Measurements from ENCODE around the gene TRIM65. TPM values are rescaled to one million over a fixed set of nuclear protein-coding genes. Genes with fewer than 3 reads are reported as not detected.
A peak's percentile ranks its signal among the peaks of the same experiment; 100 is the strongest.

TRIM65 gene
- total and polyA plus RNA-seq, 10 of the 15 experiments (the other 5 are each of a cell fraction or from before 2014, with no cell fraction given), result 1.4 to 26.0 (median 10.8) TPM

GRCh38 chr17:75855310-75856061 lies 41.3 kb downstream of the TRIM65 start, which contains the start of gene WBP2 (continued):
- TF ChIP-seq SMC3 (IDR thresholded peaks at IDR 0.05; ENCODE audit: borderline replicate concordance, low read length) (peak; percentile 30; the same call in 1 of the 2 replicates), TARDBP (IDR thresholded peaks at IDR 0.05; ENCODE audit: borderline replicate concordance) (peak; percentile 96), ASH2L (IDR thresholded peaks at IDR 0.05; ENCODE audit: borderline replicate concordance, low read depth) (no peak), E2F4 (IDR thresholded peaks at IDR 0.05; ENCODE audit: low read depth, low read length) (no peak), MTA2 (IDR thresholded peaks at IDR 0.05; ENCODE audit: low read depth) (no peak), RAD51 (IDR thresholded peaks at IDR 0.05) (peak; percentile 99), ATF2 (IDR thresholded peaks at IDR 0.05; ENCODE audit: low read length) (no peak), SP1 (IDR thresholded peaks at IDR 0.05; ENCODE audit: low read depth, low read length) (peak; percentile 62), USF2 (IDR thresholded peaks at IDR 0.05; ENCODE audit: borderline replicate concordance, low read depth, low read length) (peak; percentile 95), EZH2 (IDR thresholded peaks at IDR 0.05; ENCODE audit: borderline replicate concordance, control insufficient read depth, low read depth, low read length) (no peak), TBL1XR1 (IDR thresholded peaks at IDR 0.05; ENCODE audit: low read depth, low read length) (peak; percentile 62; the same call in 1 of the 2 replicates), HDGF (IDR thresholded peaks at IDR 0.05) (peak; percentile 75; the same call in 1 of the 2 replicates), BMI1 (IDR thresholded peaks at IDR 0.05; ENCODE audit: borderline replicate concordance) (no peak), KDM1A (IDR thresholded peaks at IDR 0.05; ENCODE audit: borderline replicate concordance) (no peak), CREM (IDR thresholded peaks at IDR 0.05; ENCODE audit: low read depth) (peak; percentile 92), ZNF207 (IDR thresholded peaks at IDR 0.05; ENCODE audit: borderline replicate concordance) (peak; percentile 76; the same call in 1 of the 2 replicates), HDAC2 (IDR thresholded peaks at IDR 0.05) (no peak), SREBF2 (IDR thresholded peaks at IDR 0.05; ENCODE audit: low read length) (no peak)
- TF ChIP-seq, protein P1, sequence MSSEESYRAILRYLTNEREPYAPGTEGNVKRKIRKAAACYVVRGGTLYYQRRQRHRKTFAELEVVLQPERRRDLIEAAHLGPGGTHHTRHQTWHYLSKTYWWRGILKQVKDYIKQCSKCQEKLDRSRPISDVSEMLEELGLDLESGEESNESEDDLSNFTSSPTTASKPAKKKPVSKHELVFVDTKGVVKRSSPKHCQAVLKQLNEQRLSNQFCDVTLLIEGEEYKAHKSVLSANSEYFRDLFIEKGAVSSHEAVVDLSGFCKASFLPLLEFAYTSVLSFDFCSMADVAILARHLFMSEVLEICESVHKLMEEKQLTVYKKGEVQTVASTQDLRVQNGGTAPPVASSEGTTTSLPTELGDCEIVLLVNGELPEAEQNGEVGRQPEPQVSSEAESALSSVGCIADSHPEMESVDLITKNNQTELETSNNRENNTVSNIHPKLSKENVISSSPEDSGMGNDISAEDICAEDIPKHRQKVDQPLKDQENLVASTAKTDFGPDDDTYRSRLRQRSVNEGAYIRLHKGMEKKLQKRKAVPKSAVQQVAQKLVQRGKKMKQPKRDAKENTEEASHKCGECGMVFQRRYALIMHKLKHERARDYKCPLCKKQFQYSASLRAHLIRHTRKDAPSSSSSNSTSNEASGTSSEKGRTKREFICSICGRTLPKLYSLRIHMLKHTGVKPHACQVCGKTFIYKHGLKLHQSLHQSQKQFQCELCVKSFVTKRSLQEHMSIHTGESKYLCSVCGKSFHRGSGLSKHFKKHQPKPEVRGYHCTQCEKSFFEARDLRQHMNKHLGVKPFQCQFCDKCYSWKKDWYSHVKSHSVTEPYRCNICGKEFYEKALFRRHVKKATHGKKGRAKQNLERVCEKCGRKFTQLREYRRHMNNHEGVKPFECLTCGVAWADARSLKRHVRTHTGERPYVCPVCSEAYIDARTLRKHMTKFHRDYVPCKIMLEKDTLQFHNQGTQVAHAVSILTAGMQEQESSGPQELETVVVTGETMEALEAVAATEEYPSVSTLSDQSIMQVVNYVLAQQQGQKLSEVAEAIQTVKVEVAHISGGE (CRISPR knock-in tag; IDR thresholded peaks at IDR 0.05), result no peak
- TF ChIP-seq, protein P2, sequence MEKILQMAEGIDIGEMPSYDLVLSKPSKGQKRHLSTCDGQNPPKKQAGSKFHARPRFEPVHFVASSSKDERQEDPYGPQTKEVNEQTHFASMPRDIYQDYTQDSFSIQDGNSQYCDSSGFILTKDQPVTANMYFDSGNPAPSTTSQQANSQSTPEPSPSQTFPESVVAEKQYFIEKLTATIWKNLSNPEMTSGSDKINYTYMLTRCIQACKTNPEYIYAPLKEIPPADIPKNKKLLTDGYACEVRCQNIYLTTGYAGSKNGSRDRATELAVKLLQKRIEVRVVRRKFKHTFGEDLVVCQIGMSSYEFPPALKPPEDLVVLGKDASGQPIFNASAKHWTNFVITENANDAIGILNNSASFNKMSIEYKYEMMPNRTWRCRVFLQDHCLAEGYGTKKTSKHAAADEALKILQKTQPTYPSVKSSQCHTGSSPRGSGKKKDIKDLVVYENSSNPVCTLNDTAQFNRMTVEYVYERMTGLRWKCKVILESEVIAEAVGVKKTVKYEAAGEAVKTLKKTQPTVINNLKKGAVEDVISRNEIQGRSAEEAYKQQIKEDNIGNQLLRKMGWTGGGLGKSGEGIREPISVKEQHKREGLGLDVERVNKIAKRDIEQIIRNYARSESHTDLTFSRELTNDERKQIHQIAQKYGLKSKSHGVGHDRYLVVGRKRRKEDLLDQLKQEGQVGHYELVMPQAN (conservative IDR thresholded peaks at IDR 0.05), result peak; percentile 88
- TF ChIP-seq, protein P3, sequence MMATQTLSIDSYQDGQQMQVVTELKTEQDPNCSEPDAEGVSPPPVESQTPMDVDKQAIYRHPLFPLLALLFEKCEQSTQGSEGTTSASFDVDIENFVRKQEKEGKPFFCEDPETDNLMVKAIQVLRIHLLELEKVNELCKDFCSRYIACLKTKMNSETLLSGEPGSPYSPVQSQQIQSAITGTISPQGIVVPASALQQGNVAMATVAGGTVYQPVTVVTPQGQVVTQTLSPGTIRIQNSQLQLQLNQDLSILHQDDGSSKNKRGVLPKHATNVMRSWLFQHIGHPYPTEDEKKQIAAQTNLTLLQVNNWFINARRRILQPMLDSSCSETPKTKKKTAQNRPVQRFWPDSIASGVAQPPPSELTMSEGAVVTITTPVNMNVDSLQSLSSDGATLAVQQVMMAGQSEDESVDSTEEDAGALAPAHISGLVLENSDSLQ (IDR thresholded peaks at IDR 0.05), result peak; percentile 66; the same call in 1 of the 2 replicates

Data from GM12878 (cell line).